Prostate gland (tissue), 2 donors: ENCODE measurements around the gene FCHSD2.

Experiments used
- CTCF ChIP-seq, 4 experiments: fragments of 200-600 bp in 2 of 4; fragments of 450-650 bp in 2 of 4; sonication (generic) in 2 of 4; IDR thresholded peaks; 1 replicate in 3 of 4; 2 replicates in 1 of 4; pipeline ENCODE4 v1.5.1; 2016 to 2019; ENCODE audit warnings: antibody characterized with exemption in 4 of 4, mild to moderate bottlenecking in 2 of 4, moderate library complexity in 2 of 4
- POLR2A ChIP-seq: fragments of 450-650 bp; IDR thresholded peaks from one replicate; pipeline ENCODE4 v1.6.1; 2016; ENCODE audit warnings: antibody characterized with exemption, mild to moderate bottlenecking

GRCh38 chr11:73130181-73130580 is 11.9 kb downstream of the FCHSD2 start:
- no peak for TF ChIP-seq CTCF (IDR thresholded peaks at IDR 0.05)
- no peak for TF ChIP-seq POLR2A
